Measurements from ENCODE around the gene IQSEC1.

- TF ChIP-seq, protein P1, sequence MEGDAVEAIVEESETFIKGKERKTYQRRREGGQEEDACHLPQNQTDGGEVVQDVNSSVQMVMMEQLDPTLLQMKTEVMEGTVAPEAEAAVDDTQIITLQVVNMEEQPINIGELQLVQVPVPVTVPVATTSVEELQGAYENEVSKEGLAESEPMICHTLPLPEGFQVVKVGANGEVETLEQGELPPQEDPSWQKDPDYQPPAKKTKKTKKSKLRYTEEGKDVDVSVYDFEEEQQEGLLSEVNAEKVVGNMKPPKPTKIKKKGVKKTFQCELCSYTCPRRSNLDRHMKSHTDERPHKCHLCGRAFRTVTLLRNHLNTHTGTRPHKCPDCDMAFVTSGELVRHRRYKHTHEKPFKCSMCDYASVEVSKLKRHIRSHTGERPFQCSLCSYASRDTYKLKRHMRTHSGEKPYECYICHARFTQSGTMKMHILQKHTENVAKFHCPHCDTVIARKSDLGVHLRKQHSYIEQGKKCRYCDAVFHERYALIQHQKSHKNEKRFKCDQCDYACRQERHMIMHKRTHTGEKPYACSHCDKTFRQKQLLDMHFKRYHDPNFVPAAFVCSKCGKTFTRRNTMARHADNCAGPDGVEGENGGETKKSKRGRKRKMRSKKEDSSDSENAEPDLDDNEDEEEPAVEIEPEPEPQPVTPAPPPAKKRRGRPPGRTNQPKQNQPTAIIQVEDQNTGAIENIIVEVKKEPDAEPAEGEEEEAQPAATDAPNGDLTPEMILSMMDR (IDR thresholded peaks at IDR 0.05; ENCODE audit: poor library complexity), result no peak
- no peak for TF ChIP-seq EZH2phosphoT487 (IDR thresholded peaks at IDR 0.05; ENCODE audit: low read depth, severe bottlenecking, unreplicated experiment)
These were observed 74.6 kb downstream of the IQSEC1 start for GRCh38 chr3:12998648-12999047.

All from hepatocyte (in vitro differentiated cells).